ENCODE results near the gene CLPTM1.
"Not testable (repeated sequence)": the region's sequence is repeated elsewhere in the genome, so short reads cannot be mapped to it uniquely, and the experiment has no call there.

CLPTM1 gene, protein sequence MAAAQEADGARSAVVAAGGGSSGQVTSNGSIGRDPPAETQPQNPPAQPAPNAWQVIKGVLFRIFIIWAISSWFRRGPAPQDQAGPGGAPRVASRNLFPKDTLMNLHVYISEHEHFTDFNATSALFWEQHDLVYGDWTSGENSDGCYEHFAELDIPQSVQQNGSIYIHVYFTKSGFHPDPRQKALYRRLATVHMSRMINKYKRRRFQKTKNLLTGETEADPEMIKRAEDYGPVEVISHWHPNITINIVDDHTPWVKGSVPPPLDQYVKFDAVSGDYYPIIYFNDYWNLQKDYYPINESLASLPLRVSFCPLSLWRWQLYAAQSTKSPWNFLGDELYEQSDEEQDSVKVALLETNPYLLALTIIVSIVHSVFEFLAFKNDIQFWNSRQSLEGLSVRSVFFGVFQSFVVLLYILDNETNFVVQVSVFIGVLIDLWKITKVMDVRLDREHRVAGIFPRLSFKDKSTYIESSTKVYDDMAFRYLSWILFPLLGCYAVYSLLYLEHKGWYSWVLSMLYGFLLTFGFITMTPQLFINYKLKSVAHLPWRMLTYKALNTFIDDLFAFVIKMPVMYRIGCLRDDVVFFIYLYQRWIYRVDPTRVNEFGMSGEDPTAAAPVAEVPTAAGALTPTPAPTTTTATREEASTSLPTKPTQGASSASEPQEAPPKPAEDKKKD

DNA sequence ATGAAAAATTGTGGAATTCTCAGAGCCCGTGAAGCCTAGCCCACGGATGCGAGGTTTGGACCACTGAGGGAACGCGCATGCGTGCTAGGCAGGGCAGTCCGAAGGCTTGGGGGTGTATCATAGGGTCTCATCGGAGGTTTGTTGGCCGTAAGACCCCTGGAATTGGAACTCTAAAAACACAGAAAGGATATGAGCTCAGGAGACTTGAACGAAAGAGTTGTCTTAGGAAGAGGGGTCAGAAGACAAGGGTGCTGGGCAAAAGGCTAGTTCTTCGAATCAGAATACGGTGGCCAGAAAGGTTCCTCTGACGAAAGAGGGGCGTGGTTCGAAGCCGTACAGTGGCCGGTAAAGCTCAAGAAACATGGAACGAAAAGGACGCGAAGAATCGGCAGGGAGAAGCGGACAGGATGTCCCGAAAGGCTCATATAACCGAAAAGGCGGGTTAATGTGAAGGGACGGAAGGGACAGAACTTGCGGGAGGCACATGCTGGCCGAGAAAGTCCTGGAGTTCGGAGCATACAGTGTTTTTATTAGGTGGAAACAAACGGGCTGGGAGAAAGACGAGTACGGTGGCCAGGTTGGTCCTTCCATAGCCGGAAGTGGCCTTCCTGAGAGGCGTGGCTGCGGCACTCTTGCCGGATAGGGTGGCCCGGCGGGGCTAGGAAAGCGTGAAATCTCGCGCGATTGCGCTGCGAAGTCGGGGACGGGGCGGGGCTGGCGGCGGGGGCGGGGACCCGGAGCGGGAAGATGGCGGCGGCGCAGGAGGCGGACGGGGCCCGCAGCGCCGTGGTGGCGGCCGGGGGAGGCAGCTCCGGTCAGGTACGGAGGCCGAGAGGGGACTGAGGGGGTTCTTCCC lies at the start of gene CLPTM1:
Gene CLPTM1, plus strand, starts transcription at position 732 of the 856 bp plus-strand sequence. Its CDS starts 16 bp downstream, at position 748.
- DNase-seq: peak; percentile 71

DNA sequence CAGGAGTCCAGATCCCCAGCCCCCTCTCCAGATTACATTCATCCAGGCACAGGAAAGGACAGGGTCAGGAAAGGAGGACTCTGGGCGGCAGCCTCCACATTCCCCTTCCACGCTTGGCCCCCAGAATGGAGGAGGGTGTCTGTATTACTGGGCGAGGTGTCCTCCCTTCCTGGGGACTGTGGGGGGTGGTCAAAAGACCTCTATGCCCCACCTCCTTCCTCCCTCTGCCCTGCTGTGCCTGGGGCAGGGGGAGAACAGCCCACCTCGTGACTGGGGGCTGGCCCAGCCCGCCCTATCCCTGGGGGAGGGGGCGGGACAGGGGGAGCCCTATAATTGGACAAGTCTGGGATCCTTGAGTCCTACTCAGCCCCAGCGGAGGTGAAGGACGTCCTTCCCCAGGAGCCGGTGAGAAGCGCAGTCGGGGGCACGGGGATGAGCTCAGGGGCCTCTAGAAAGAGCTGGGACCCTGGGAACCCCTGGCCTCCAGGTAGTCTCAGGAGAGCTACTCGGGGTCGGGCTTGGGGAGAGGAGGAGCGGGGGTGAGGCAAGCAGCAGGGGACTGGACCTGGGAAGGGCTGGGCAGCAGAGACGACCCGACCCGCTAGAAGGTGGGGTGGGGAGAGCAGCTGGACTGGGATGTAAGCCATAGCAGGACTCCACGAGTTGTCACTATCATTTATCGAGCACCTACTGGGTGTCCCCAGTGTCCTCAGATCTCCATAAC lies 49.6 kb upstream of the CLPTM1 start, which contains the start of gene APOE:
Gene APOE, plus strand, starts transcription at position 360 of the 724 bp plus-strand sequence. CDS start 829 bp downstream, outside the sequence.
- DNase-seq: no peak

DNA sequence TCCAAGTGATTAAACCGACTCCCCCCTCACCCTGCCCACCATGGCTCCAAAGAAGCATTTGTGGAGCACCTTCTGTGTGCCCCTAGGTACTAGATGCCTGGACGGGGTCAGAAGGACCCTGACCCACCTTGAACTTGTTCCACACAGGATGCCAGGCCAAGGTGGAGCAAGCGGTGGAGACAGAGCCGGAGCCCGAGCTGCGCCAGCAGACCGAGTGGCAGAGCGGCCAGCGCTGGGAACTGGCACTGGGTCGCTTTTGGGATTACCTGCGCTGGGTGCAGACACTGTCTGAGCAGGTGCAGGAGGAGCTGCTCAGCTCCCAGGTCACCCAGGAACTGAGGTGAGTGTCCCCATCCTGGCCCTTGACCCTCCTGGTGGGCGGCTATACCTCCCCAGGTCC lies 47.6 kb upstream of the CLPTM1 start:
- DNase-seq: no peak

DNA sequence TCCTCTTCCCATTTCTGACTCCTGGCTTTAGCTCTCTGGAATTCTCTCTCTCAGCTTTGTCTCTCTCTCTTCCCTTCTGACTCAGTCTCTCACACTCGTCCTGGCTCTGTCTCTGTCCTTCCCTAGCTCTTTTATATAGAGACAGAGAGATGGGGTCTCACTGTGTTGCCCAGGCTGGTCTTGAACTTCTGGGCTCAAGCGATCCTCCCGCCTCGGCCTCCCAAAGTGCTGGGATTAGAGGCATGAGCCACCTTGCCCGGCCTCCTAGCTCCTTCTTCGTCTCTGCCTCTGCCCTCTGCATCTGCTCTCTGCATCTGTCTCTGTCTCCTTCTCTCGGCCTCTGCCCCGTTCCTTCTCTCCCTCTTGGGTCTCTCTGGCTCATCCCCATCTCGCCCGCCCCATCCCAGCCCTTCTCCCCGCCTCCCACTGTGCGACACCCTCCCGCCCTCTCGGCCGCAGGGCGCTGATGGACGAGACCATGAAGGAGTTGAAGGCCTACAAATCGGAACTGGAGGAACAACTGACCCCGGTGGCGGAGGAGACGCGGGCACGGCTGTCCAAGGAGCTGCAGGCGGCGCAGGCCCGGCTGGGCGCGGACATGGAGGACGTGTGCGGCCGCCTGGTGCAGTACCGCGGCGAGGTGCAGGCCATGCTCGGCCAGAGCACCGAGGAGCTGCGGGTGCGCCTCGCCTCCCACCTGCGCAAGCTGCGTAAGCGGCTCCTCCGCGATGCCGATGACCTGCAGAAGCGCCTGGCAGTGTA lies 46.9 kb upstream of the CLPTM1 start:
- DNase-seq: no peak

DNA sequence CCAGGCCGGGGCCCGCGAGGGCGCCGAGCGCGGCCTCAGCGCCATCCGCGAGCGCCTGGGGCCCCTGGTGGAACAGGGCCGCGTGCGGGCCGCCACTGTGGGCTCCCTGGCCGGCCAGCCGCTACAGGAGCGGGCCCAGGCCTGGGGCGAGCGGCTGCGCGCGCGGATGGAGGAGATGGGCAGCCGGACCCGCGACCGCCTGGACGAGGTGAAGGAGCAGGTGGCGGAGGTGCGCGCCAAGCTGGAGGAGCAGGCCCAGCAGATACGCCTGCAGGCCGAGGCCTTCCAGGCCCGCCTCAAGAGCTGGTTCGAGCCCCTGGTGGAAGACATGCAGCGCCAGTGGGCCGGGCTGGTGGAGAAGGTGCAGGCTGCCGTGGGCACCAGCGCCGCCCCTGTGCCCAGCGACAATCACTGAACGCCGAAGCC lies 46.3 kb upstream of the CLPTM1 start:
- no peak for DNase-seq

DNA sequence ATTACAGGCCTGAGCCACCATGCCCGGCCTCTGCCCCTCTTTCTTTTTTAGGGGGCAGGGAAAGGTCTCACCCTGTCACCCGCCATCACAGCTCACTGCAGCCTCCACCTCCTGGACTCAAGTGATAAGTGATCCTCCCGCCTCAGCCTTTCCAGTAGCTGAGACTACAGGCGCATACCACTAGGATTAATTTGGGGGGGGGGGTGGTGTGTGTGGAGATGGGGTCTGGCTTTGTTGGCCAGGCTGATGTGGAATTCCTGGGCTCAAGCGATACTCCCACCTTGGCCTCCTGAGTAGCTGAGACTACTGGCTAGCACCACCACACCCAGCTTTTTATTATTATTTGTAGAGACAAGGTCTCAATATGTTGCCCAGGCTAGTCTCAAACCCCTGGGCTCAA lies 45.4 kb upstream of the CLPTM1 start:
- DNase-seq: no peak

DNA sequence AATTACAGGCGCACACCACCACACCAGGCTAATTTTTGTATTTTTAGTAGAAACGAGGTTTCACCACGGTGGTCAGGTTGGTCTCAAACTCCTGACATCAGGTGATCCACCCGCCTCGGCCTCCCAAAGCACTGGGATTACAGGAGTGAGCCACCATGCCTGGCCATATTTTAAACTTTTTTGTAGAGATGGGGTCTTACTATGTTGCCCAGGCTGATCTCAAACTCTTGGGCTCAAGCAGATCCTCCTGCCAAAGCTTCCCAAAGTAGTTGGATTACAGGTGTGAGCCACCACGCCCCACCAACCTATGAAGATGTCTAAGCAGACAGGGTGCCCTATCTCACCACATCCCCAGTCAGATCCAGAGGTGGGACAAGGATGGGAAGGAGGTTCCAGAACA lies 43.3 kb upstream of the CLPTM1 start:
- not testable (repeated sequence) for DNase-seq

DNA sequence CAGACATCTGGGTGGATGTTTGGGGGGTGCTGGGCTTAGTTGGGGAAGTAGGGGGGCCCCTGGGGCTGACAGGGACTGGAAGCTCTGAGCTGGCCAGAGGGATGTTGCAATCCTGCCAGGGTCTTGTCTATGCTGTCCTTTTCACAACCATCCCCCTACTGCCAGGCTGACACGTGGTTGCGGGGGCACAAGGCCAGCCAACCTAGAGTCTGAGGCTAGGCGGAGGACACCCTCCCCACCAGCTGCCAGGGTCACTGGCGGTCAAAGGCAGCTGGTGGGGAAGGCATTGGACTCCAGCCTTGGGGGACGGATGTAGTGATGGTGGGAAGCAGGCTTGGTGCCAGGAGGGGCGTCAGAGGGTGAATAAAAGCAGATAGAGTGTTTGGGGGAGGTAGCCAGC lies 42.3 kb upstream of the CLPTM1 start:
- DNase-seq: no peak

DNA sequence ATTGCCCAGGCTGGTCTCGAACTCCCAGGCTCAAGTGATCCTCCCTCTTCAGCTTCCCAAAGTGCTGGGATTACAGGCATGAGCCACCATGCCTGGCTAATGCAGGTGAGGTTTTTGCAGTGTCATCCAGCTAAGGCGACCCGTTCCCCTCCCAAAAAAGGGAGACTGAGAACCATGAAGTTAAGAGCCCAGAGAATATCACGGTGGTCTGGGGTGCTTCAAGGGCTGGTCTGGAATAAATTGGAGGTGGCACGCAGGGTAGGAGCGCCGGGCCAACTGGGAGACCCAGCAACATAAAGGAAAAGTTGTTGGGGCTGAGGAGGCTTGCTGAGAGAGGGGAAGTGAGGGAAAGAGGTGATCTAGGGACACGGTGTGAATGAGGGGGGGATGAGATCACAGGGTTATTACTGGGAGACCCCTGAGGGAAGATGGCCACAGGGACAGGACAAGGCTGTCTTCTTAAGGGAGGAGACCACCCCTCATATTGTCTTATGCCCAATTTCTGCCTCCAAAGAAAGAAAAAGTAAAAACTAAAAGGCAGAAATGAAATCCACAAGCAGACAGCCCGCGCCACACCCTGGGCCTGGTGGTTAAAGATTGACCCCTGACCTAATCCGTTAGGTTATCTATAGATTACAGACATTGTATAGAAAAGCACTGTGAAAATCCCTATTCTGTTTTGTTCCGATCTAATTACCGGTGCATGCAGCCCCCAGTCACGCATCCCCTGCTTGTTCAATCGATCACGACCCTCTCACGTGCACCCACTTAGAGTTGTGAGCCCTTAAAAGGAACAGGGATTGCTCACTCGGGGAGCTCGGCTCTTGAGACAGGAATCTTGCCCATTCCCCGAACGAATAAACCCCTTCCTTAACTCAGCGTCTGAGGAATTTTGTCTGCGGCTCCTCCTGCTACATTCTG lies 41.4 kb upstream of the CLPTM1 start:
- DNase-seq: not testable (repeated sequence)

DNA sequence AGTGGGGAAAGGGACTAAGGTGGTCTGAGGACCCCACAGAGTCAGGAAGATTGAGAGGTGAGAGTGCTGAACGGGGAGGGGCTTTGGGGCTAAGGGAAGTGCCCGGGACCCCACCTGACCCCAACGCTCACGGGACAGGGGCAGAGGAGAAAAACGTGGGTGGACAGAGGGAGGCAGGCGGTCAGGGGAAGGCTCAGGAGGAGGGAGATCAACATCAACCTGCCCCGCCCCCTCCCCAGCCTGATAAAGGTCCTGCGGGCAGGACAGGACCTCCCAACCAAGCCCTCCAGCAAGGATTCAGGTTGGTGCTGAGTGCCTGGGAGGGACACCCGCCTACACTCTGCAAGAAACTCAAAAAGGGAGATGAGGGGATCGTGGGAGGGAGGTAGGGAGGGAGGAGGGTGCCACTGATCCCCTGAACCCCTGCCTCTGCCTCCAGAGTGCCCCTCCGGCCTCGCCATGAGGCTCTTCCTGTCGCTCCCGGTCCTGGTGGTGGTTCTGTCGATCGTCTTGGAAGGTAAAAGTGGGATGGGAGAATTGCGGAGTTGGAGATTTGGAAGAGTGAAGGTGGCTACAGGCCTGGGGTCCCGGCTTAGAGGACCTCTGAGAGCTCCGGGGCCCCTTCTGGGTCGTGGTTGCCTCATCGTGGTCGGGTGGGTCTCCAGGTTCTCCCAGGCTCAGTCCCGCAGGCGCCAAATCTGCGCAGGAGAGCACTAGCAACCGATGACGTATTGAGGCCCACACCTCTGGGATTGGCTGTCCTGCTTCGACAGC lies 40.6 kb upstream of the CLPTM1 start, which contains the start of gene APOC1:
Gene APOC1, plus strand, starts transcription at position 176 of the 774 bp plus-strand sequence. Its CDS starts 284 bp downstream, at position 460.
- peak; percentile 25 for DNase-seq

DNA sequence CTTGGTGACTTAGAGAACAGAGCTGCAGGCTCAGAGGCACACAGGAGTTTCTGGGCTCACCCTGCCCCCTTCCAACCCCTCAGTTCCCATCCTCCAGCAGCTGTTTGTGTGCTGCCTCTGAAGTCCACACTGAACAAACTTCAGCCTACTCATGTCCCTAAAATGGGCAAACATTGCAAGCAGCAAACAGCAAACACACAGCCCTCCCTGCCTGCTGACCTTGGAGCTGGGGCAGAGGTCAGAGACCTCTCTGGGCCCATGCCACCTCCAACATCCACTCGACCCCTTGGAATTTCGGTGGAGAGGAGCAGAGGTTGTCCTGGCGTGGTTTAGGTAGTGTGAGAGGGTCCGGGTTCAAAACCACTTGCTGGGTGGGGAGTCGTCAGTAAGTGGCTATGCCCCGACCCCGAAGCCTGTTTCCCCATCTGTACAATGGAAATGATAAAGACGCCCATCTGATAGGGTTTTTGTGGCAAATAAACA lies 30.9 kb upstream of the CLPTM1 start:
- no peak for DNase-seq

DNA sequence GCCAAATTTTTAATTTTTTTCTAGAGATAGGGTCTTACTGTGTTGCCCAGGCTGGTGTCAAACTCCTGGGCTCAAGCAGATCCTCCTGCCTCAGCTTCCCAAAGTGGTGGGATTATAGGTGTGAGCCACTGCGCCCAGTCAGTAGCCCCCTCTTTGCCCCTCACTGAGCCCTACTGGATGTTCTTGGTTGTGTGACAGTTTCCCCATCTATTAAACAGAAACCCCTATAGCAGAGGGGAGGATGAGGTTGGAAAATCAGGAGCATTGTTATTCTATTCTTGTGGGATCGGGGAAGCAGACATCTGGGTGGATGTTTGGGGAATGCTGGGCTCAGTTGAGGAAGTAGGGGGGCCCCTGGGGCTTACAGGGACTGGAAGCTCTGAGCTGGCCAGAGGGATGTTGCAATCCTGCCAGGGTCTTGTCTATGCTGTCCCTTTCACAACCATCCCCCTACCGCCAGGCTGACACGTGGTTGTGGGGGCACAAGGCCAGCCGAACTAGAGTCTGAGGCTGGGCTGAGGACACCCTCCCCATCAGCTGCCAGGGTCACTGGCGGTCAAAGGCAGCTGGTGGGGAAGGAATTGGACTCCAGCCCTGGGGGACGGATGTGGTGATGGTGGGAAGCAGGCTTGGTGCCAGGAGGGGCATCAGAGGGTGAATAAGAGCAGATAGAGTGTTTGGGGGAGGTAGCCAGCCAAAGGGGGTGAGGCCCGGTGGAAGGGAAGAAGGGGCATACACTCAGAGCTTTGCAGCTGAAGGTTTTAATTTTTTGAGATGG lies 29.9 kb upstream of the CLPTM1 start:
- DNase-seq: no peak

DNA sequence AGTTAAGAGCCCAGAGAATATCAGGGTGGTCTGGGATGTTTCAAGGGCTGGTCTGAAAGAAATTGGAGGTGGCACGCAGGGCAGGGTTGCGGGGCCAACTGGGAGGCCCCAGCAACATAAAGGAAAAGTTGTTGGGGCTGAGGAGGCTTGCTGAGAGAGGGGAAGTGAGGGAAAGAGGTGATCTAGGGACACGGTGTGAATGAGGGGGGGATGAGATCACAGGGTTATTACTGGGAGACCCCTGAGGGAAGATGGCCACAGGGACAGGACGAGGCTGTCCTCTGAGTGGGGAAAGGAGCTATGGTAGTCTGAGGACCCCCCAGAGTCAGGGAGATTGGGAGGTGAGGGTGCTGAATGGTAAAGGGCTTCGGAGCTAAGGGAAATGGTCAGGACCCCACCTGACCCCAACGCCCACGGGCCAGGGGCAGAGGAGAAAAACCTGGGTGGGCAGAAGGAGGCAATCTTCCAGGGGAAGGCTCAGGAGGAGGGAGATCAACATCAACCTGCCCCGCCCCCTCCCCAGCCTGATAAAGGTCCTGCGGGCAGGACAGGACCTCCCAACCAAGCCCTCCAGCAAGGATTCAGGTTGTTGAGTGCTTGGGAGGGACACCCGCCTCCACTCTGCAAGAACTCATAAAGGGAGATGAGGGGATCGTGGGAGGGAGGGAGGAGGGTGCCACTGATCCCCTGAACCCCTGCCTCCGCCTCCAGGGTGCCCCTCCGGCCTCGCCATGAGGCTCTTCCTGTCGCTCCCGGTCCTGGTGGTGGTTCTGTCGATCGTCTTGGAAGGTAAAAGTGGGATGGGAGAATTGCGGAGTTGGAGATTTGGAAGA lies 28.7 kb upstream of the CLPTM1 start:
- DNase-seq: not testable (repeated sequence)

DNA sequence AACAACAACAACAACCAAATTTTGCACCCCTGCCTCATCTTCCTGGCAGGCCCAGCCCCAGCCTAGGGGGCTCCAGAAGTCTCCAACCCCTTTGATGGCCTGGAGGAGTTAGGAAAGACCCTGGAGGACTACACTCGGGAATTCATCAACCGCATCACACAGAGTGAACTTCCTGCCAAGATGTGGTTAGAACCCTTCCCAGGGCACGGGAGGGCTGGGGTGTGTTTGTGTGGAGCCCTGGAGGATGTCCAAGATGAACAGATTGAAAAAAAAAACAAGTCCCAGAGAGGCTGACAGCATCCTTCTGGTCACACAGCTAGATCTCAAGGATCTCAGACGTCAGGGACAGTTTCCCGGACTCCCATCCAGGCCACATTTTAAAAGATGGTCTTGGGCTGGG lies 27.4 kb upstream of the CLPTM1 start:
- no peak for DNase-seq

DNA sequence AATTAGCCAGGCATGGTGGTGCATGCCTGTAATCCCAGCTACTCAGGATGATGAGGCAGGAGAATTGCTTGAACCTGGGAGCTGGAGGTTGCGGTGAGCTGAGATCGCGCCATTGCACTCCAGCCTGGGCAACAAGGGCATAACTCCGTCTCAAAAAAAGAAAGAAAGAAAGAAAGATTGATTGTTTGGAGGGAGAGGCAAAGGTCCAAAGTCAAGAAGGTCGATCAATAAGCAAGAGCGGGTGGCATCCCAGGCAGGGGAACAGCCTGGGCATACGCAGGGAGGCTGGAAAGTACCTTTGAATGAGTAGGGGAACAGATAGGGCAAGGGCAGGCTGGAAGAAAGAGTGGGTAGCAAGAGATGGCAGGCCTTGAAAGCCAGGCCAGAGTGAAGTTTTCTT lies 25.1 kb upstream of the CLPTM1 start:
- no peak for DNase-seq

DNA sequence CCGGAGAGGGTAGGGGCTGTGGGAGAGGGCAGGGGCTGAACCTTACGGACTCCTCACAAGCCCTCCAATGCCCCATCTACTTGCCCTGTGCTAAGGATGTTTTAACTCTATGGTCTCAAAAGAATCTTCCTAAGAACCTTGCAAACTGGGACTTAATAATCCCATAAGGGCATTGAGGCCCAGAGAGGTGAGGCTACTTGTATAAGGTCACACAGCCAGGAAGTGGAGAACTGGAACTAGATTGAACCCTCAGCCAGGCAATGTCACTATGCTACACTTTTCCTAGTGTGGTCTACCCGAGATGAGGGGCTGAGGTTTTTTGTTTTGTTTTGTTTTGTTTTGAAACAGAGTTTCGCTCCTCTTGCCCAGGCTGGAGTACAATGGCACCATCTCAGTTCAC lies 23.6 kb upstream of the CLPTM1 start:
- no peak for DNase-seq

DNA sequence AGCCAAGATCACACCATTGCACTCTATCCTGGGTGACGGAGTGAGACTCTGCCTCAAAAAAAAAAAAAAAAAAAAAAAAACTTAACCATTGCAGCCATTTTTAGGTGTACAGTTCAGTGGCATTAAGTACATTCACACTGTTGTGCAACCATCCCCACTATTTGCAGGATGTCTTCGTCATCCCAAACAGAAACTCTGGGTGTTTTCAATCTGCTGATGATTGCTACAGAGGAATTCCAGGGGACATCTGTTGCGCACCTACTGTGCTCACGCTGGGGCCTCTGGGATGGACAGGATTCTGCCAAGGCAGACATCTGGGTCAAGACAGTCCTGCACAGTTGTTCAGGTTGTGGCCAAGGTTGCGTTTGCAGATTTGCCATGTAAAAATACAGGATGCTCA lies 15.5 kb upstream of the CLPTM1 start:
- no peak for DNase-seq
